ENCODE measurements around the gene TFRC. TPM values are rescaled to one million over a fixed set of nuclear protein-coding genes. Genes with fewer than 3 reads are reported as not detected.
A peak's percentile ranks its signal among the peaks of the same experiment; 100 is the strongest.
"Not testable (repeated sequence)": the region's sequence is repeated elsewhere in the genome, so short reads cannot be mapped to it uniquely, and the experiment has no call there.

The TFRC gene
- polyA plus RNA-seq, 1 experiment: 155 TPM

DNA sequence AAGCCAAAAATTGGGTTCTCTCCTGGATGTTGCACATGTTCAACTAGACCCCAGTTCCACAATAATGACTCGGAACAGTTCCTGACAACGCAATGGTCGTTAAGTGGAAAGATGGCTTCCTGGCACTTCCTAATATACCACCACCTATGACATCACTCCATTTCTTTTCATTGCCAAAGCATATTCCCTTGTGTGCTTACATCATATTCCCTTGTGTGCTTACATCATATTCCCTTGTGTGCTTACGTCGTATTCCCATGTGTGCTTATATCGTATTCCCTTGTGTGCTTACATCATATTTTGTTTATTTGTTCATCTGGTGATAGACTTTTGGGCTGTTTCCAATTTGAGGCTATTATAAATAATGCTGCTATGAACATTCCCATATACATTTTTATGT is 39.2 kb downstream of the TFRC start:
- no peak for TF ChIP-seq CTCF (IDR thresholded peaks at IDR 0.05; ENCODE audit: low read depth, low read length)
- no peaks in the 10 kb centered on the region; the same call in 1 of the 2 replicates for H3K9me3 ChIP-seq (ENCODE audit: control insufficient read depth, insufficient read depth, low read length)
- ChIA-PET POLR2A (no interaction called here), CTCF (no interaction called here)
- no peak overlapping the region for H3K4me3 ChIP-seq (ENCODE audit: low read depth, low read length)
- DNase-seq (ENCODE audit: low read depth, low spot score): no peak
- no peak overlapping the region for H3K27ac ChIP-seq (ENCODE audit: low read depth, low read length)
- H3K27me3 ChIP-seq (ENCODE audit: control insufficient read depth, insufficient read depth, low read length): no peaks in the 10 kb centered on the region

- H3K4me3 ChIP-seq (ENCODE audit: low read depth, low read length): no peak overlapping the region
- H3K9me3 ChIP-seq (ENCODE audit: control insufficient read depth, insufficient read depth, low read length): peaks cover 7% of the 10 kb centered on the region; the same call in 1 of the 2 replicates
- ChIA-PET CTCF (no interaction called here), POLR2A (no interaction called here)
- no peak for DNase-seq (ENCODE audit: low read depth, low spot score)
- H3K27ac ChIP-seq (ENCODE audit: low read depth, low read length): no peak overlapping the region
- H3K27me3 ChIP-seq (ENCODE audit: control insufficient read depth, insufficient read depth, low read length): no peaks in the 10 kb centered on the region
- no peak for TF ChIP-seq CTCF (IDR thresholded peaks at IDR 0.05; ENCODE audit: low read depth, low read length)
These were observed 42.5 kb downstream of the TFRC start for GRCh38 chr3:196039359-196039758.

- CTCF ChIA-PET: interaction anchor here (0.6 to 2.8 kb wide), 5 partner anchors 21 to 497 kb away, joined by 3 to 12 read pairs (median 3); no protein-coding TSS in a partner anchor
- peaks cover 16% of the 10 kb centered on the region for H3K27me3 ChIP-seq (ENCODE audit: control insufficient read depth, insufficient read depth, low read length)
- DNase-seq (ENCODE audit: low read depth, low spot score); H3K4me3 ChIP-seq (ENCODE audit: low read depth, low read length); H3K9me3 ChIP-seq (ENCODE audit: control insufficient read depth, insufficient read depth, low read length); H3K27ac ChIP-seq (ENCODE audit: low read depth, low read length); POLR2A ChIA-PET: not testable (repeated sequence)
- peak; percentile 35 for TF ChIP-seq CTCF (IDR thresholded peaks at IDR 0.05; ENCODE audit: low read depth, low read length)
These were observed 55.8 kb downstream of the TFRC start for GRCh38 chr3:196026059-196026458.

DNA sequence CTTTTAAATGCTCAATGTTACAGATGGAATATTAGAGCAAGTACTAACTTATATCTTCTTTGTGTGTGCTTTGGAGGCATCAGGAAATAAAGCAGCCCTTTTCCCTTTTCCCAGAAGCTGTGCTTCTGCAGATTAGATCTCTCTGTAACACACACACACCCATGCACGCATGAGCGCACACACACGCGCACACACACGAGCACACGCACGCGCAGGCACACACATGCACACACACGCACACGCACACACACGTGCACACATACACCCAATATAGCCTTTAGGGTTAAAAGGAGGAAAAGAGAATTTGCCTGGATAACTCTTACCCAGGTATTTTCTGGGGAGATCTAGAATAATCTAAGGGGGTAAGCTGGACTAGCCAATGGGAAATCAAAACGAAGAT is 56.9 kb downstream of the TFRC start:
- TF ChIP-seq CTCF (IDR thresholded peaks at IDR 0.05; ENCODE audit: low read depth, low read length): no peak
- H3K4me3 ChIP-seq (ENCODE audit: low read depth, low read length): no peak overlapping the region
- ChIA-PET POLR2A (no interaction called here), CTCF (interaction anchor here (1.0 to 2.8 kb wide), 3 partner anchors 16 to 172 kb away, joined by 3 to 12 read pairs (median 3); no protein-coding TSS in a partner anchor)
- H3K9me3 ChIP-seq (ENCODE audit: control insufficient read depth, insufficient read depth, low read length): no peaks in the 10 kb centered on the region
- DNase-seq (ENCODE audit: low read depth, low spot score): no peak
- peaks cover 19% of the 10 kb centered on the region for H3K27me3 ChIP-seq (ENCODE audit: control insufficient read depth, insufficient read depth, low read length)
- no peak overlapping the region for H3K27ac ChIP-seq (ENCODE audit: low read depth, low read length)

GRCh38 chr3:196023947-196024346 is 57.9 kb downstream of the TFRC start:
- H3K9me3 ChIP-seq (ENCODE audit: control insufficient read depth, insufficient read depth, low read length): no peaks in the 10 kb centered on the region
- CTCF ChIA-PET: interaction anchor here (0.8 to 1.2 kb wide), 4 partner anchors 15 to 175 kb away, joined by 3 read pairs; no protein-coding TSS in a partner anchor
- POLR2A ChIA-PET: interaction anchor here (0.6 kb wide), 1 partner anchor 289 kb away, joined by 3 read pairs; no protein-coding TSS in a partner anchor

GRCh38 chr3:196022499-196022878 is 59.4 kb downstream of the TFRC start:
- POLR2A ChIA-PET: not testable (repeated sequence)
- CTCF ChIA-PET: interaction anchor here (0.9 to 1.6 kb wide), 2 partner anchors 174 to 176 kb away, joined by 3 to 6 read pairs; no protein-coding TSS in a partner anchor

More at GRCh38 chr3:196023947-196024346, 57.9 kb downstream of the TFRC start:
- Histone ChIP-seq H3K27me3 (ENCODE audit: control insufficient read depth, insufficient read depth, low read length) (peaks cover 18% of the 10 kb centered on the region), H3K4me3 (ENCODE audit: low read depth, low read length) (no peak overlapping the region), H3K27ac (ENCODE audit: low read depth, low read length) (no peak overlapping the region)
- TF ChIP-seq CTCF (IDR thresholded peaks at IDR 0.05; ENCODE audit: low read depth, low read length): no peak
- DNase-seq (ENCODE audit: low read depth, low spot score): no peak

More at GRCh38 chr3:196022499-196022878, 59.4 kb downstream of the TFRC start:
- peaks cover 18% of the 10 kb centered on the region for H3K27me3 ChIP-seq (ENCODE audit: control insufficient read depth, insufficient read depth, low read length)
- not testable (repeated sequence) for H3K9me3 ChIP-seq (ENCODE audit: control insufficient read depth, insufficient read depth, low read length); H3K27ac ChIP-seq (ENCODE audit: low read depth, low read length); DNase-seq (ENCODE audit: low read depth, low spot score); H3K4me3 ChIP-seq (ENCODE audit: low read depth, low read length)

Data from AG04450 (cell line).